NCI-H524 (cell line): ENCODE measurements around the gene PDE3B.
"Not testable (repeated sequence)": the region's sequence is repeated elsewhere in the genome, so short reads cannot be mapped to it uniquely, and the experiment has no call there.

ENCODE experiments used
- DNase-seq, 2 experiments: peaks; one replicate each; lab custom pipeline; 2025; lab: John Stamatoyannopoulos, UW

PDE3B gene

GRCh38 chr11:14643697-14644225 is at the start of gene PDE3B:
Gene PDE3B (plus strand): TSS chr11:14643804. CDS start chr11:14644076, 272 bp downstream.
- DNase-seq = peak; percentile 68 to 84

DNA sequence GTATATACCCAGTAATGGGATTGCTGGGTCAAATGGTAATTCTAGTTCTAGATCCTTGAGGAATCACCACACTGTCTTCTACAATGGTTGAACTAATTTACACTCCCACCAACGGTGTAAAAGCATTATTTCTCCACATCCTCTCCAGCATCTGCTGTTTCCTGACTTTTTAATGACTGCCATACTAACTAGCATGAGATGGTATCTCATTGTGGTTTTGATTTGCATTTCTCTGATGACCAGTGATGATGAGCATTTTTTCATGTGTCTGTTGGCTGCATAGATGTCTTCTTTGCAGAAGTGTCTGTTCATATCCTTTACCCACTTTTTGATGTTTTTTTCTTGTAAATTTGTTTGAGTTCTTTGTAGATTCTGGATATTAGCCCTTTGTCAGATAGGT is 48.3 kb upstream of the PDE3B start:
- DNase-seq = not testable (repeated sequence)

DNA sequence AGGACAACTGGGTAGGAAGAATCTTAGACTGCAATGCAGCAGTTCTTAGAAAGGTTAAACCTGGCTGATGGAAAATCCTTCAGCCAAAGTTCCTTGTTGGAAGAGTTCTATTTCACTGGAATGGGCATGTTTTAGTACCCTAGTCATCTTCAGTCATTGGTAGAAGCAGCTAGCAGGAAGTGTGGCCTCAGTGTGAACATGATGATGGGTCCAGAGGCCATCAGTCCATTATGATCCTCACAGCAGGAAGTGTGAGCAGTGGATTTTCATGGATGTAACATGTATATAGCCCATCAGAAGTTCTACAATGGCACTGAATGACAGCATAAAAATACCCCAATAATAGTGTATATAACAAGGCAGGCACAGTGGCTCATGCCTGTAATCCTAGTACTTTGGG is 35.9 kb upstream of the PDE3B start:
- DNase-seq = no peak

DNA sequence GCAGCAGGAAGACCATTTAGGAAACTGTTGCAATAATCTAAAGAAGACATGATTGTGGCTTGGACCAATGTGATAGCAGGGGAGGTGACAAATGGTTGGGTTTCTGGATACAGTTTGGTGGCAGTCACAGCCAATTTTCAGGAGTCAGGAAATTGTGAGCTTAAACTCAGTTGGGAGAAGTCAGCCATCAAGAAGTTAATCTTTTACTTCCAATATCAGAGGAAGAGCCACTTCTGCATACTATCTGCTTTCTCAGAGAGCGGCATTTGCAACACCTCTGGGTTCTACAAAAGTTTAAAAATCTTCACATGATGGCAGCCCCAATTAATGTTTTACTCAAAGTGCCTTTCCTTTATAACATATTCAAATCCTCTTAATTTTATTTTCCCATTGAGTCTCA is 33.7 kb upstream of the PDE3B start:
- no peak for DNase-seq

DNA sequence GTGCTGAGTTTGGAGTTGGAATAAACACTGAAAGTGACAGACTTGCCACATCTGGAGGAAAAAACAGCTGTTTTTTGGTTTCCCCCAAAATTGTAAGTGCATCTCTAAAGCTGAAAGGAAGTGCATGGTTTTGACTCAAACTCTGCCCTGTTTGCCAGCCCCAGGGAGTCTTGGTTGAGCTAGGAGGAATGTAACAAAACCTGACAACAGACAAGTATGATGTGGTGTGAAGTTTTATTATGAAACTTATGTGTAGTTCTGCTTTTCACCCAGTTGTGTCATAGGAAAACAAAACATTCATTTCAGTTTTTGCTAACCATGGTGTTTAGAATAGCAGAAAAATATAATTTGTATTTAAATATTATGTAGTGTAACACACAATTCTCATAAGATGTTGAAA is 31.7 kb upstream of the PDE3B start:
- no peak for DNase-seq

DNA sequence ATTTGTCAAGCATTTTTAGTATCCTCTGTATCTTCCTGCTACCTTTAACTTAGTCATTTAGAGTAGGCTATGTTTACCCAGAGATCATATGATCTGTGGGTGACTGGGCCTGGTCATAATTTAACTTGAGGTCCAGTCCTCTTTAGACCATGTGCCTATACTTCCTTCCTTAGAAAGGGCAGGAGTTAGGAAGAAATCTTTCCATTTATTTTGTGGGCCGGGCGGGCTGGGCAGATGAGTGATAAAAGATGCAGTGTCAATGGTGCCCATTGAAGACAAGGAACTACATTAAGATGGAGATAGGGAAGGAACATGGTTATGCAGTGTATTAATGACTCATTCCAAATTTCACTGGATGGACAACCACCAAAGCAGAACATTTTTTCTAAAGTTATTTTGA is 30.9 kb upstream of the PDE3B start:
- no peak for DNase-seq

DNA sequence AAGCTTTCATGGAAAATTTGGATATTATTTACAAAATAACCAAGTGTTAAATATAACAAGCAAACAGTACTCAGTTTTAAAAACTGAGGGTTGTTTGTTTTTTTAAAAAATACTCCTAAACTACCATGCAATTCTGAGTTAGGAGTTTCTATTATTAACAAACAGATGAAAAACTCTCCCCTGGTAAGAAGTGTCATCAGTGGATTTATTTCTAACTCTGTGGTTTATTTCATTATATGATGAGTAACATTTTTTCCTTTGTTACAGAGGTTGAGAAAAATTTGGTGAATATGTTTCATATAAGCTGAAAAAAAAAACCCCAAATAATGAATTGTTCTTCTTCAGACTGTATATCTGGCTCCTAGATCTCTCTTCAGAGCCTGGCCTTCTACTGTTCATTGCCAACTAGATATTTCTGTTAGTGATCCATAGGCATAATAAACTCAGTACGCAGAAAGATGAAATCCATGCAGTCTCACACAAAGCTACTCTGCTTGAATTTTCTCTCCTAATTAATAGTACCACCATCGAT is 29.4 kb upstream of the PDE3B start:
- DNase-seq = no peak

- no peak for DNase-seq
These were observed 26.2 kb upstream of the PDE3B start for GRCh38 chr11:14617241-14618027.

- DNase-seq = no peak
These were observed 25.5 kb upstream of the PDE3B start for GRCh38 chr11:14618060-14618459.

DNA sequence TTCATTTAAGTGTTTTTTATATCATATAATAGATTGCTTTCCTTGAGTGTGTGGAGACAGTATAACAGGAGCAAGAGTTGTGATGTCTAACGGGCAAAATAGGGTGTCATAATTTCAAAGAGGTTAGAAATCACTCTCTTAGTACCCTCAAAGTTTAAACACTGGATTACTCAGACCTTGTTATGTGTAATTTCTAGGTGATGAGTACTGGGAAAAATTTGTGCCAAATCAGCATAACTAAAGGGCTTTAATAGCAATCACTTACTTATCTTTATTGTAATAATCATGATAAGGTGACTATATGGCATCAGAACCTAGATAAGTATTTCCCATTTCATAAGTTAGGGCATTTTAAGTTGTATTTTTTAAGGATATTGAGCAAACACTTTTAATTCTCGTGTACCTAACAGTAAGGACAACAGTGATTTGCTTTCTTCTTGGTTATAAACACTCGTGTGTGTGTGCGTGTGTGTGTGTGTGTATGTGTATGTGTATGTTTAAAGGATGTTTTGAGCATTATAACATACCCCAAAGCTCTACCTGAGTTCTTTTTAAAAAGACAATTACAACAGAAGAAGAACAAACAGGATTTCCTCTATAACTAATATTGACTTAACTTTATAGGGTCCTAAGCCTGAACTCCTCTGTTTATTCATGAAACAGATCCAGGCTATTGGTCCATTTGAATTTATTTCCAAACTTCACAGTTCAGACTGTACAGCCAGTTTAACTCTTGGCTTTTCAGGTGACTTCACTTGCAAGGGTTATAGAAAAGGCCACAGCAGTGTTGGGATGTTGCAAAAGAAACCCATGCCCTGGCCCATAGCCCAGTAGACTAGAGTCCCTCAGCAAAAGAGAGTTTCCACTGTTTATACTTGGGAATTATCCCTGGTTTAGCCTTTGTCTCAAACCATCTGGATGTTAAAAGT is 23.7 kb upstream of the PDE3B start:
- no peak for DNase-seq

DNA sequence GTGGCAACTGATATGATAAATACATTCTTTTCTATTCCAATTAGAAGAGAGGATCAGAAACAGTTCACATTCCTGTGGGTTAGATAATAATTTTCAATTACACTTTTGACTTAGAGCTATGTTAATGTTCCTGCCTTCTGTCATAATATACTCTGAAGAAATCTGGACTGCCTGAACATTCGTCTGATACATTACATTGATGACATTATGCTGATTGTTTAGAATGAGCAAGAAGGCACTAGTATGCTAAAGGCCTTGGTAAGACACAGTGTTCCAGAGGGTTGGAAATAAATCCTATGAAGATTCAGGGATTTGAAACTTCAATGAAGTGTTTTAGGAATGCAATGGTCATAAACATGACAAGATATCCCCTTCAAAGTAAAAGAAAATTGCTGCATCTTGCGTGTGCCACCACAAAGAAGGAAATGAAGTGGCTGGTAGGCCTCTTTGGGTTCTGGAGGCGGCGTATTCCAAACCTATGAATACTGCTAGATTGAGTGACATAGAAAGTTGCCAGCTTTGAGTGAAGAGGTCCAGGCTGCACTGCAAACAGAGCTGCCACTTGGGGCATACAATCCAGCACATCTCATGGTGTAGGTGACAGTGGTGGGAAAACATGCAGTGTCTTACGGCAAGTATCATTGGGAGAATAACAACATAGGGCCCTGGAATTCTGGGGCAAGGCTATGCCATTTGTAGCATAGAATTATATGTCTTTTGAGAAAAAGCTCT is 21.2 kb upstream of the PDE3B start:
- no peak for DNase-seq

- no peak for DNase-seq
These were observed 20.6 kb upstream of the PDE3B start for GRCh38 chr11:14623036-14623435.

- DNase-seq = no peak
These were observed 17.9 kb upstream of the PDE3B start for GRCh38 chr11:14625586-14626205.

DNA sequence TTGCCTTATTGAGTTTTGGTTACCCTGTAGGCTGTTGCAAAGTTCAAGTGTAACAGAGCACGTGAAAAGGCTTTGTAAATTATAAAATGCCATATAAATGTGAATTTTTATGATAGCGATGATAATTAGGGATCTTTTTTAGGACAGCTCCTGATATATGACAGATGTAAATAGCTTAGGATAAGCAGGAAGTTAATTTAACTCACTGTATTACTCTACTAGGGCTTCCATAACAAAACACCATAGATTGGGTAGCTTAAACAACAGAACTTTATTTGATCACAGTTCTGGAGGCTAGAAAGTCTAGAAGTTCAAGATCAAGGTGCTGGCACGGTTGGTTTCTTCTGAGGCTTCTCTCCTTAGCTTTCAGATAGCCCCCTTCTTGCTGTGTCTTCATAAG is 17.0 kb upstream of the PDE3B start:
- DNase-seq = no peak

DNA sequence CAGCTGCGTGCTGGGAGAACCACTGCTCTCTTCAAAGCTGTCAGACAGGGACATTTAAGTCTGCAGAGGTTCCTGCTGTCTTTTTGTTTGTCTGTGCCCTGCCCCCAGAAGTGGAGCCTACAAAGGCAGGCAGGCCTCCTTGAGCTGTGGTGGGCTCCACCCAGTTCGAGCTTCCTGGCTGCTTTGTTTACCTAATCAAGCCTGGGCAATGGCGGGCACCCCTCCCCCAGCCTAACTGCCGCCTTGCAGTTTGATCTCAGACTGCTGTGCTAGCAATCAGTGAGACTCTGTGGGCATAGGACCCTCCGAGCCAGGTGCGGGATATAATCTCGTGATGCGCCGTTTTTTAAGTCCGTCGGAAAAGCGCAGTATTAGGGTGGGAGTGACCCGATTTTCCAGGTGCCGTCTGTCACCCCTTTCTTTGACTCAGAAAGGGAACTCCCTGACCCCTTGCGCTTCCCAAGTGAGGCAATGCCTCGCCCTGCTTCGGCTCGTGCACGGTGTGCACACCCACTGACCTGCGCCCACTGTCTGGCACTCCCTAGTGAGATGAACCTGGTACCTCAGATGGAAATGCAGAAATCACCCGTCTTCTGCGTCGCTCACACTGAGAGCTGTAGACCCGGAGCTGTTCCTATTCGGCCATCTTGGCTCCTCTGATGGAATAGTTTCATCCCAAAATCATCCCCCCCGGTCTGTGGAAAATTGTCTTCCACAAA is 9.9 kb upstream of the PDE3B start:
- DNase-seq = not testable (repeated sequence)

- DNase-seq = no peak
These were observed 8.8 kb upstream of the PDE3B start for GRCh38 chr11:14634813-14635212.

- no peak for DNase-seq
These were observed 8.1 kb upstream of the PDE3B start for GRCh38 chr11:14635546-14635945.

- DNase-seq = no peak
These were observed 7.5 kb upstream of the PDE3B start for GRCh38 chr11:14636119-14636518.

GRCh38 chr11:14637868-14638409 is 5.7 kb upstream of the PDE3B start:
- DNase-seq = no peak

- DNase-seq = no peak
These were observed 5.0 kb upstream of the PDE3B start for GRCh38 chr11:14638561-14638960.
